ENCODE data around the gene GLRX. TPM values are rescaled to one million over a fixed set of nuclear protein-coding genes. Genes with fewer than 3 reads are reported as not detected.
A peak's percentile ranks its signal among the peaks of the same experiment; 100 is the strongest.

GLRX gene
- total RNA-seq, 2 donors from 2014 or later = 18.9 to 26.3 TPM

DNA sequence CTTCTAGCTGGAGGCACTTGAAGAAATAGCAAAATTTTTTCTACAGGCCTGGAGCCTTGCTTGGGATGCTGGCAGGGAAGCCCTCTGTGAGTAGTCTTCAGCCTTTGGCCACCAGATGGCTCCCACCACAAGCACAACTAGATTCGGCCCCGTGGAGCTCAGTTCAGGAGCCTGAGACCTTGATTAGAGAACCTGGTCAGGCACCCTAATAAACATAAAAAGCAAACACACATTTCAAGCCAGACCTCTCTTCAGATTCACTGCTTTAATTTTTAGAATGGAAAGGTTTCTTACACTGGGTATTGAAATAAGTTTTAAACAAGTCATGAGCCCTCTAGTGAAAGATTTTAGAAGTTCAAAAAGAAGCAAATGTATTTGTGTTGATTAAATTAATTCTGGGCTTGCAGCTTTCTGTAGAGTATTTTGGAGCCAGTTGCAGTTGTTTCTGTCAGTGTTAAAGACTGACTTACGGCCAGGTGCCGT lies 41.4 kb downstream of the GLRX start:
- H3K4me3 ChIP-seq (ENCODE audit: low read length) = no peak overlapping the region
- no peaks in the 10 kb centered on the region for H3K27me3 ChIP-seq (ENCODE audit: control insufficient read depth, insufficient read depth, low read length, poor library complexity, severe bottlenecking)
- Mint-ChIP-seq H3K4me3 (no peak overlapping the region), H3K27ac (peak overlapping the region; percentile 66), H3K4me1 (peaks cover 7% of the 10 kb centered on the region), H3K9me3 (no peaks in the 10 kb centered on the region), H3K27me3 (ENCODE audit: insufficient read depth) (no peaks in the 10 kb centered on the region), H3K36me3 (ENCODE audit: low read depth) (peaks cover 83% of the 10 kb centered on the region)
- H3K36me3 ChIP-seq (ENCODE audit: control insufficient read depth, insufficient read depth, low read length) = peaks cover 89% of the 10 kb centered on the region
- DNase-seq = peak; percentile 90
- H3K9ac ChIP-seq (ENCODE audit: extremely low read depth, low read length, poor library complexity, severe bottlenecking) = no peak overlapping the region
- TF ChIP-seq, protein P1, sequence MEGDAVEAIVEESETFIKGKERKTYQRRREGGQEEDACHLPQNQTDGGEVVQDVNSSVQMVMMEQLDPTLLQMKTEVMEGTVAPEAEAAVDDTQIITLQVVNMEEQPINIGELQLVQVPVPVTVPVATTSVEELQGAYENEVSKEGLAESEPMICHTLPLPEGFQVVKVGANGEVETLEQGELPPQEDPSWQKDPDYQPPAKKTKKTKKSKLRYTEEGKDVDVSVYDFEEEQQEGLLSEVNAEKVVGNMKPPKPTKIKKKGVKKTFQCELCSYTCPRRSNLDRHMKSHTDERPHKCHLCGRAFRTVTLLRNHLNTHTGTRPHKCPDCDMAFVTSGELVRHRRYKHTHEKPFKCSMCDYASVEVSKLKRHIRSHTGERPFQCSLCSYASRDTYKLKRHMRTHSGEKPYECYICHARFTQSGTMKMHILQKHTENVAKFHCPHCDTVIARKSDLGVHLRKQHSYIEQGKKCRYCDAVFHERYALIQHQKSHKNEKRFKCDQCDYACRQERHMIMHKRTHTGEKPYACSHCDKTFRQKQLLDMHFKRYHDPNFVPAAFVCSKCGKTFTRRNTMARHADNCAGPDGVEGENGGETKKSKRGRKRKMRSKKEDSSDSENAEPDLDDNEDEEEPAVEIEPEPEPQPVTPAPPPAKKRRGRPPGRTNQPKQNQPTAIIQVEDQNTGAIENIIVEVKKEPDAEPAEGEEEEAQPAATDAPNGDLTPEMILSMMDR (conservative IDR thresholded peaks at IDR 0.05) = peak; percentile 91
- H3K27ac ChIP-seq (ENCODE audit: low read depth, low read length) = no peak overlapping the region
- H3K4me1 ChIP-seq (ENCODE audit: control insufficient read depth, insufficient read depth, low read length) = no peaks in the 10 kb centered on the region
- no peaks in the 10 kb centered on the region for H3K9me3 ChIP-seq (ENCODE audit: control insufficient read depth, low read length)
- 66 to 90% methylated on average over 2 to 4 of the region's 4 CpGs for WGBS, 2 experiments (ENCODE audit: insufficient coverage in 1 of 2, insufficient read length in 1 of 2)

DNA sequence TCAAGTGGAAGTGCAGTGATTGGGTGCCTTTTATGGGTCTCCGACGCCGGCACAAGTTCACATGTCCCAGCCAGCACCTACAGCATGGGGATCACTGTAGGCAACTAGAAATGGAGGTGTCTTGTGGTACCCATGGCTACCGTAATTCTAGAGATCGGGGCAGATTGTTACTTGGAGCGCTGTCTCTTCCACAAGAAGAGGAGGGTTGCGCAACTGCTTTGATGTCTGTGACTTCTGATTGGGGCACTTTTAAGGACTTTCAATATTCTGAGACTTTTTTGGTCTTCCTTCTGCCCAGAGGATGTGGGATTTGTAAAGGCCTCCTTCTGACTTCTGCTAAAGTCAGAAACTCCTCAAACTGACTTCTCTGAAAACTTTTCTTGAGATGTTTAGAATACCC lies 41.9 kb downstream of the GLRX start:
- Mint-ChIP-seq H3K36me3 (ENCODE audit: low read depth) (peaks cover 78% of the 10 kb centered on the region), H3K4me3 (no peak overlapping the region), H3K27me3 (ENCODE audit: insufficient read depth) (no peaks in the 10 kb centered on the region), H3K9me3 (no peaks in the 10 kb centered on the region), H3K4me1 (peaks cover 1% of the 10 kb centered on the region), H3K27ac (peak overlapping the region; percentile 66)
- Histone ChIP-seq H3K9ac (ENCODE audit: extremely low read depth, low read length, poor library complexity, severe bottlenecking) (no peak overlapping the region), H3K9me3 (ENCODE audit: control insufficient read depth, low read length) (no peaks in the 10 kb centered on the region), H3K27ac (ENCODE audit: low read depth, low read length) (no peak overlapping the region), H3K4me3 (ENCODE audit: low read length) (no peak overlapping the region), H3K36me3 (ENCODE audit: control insufficient read depth, insufficient read depth, low read length) (peaks cover 89% of the 10 kb centered on the region), H3K27me3 (ENCODE audit: control insufficient read depth, insufficient read depth, low read length, poor library complexity, severe bottlenecking) (no peaks in the 10 kb centered on the region), H3K4me1 (ENCODE audit: control insufficient read depth, insufficient read depth, low read length) (no peaks in the 10 kb centered on the region)
- DNase-seq = no peak
- TF ChIP-seq, protein P1 (conservative IDR thresholded peaks at IDR 0.05) = no peak
- 97 to 98% methylated on average over 7 of the region's 7 CpGs for WGBS, 2 experiments (ENCODE audit: insufficient coverage in 1 of 2, insufficient read length in 1 of 2)

DNA sequence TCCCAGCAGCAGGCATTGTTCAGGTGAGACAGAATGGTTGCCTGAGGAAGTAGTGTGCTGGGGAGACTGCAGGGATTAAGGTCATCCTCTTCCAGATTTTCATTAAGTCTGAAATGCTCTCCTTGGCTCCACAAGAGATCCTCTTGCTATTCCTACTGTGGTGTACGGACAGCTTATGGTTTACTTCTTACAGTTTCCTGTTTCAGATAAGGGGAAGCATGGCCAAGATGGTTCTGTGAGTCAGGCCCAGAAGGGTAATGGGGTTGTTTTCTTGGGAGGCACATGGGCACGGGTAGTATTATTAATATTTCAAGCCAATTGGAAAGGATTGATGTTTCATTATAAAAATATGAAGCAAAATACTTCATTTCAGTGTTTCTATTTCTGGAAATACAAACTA lies 42.9 kb downstream of the GLRX start:
- H3K9ac ChIP-seq (ENCODE audit: extremely low read depth, low read length, poor library complexity, severe bottlenecking) = no peak overlapping the region
- no peak overlapping the region for H3K4me3 Mint-ChIP-seq
- H3K27me3 ChIP-seq (ENCODE audit: control insufficient read depth, insufficient read depth, low read length, poor library complexity, severe bottlenecking) = no peaks in the 10 kb centered on the region
- no peak for DNase-seq
- H3K27ac ChIP-seq (ENCODE audit: low read depth, low read length) = no peak overlapping the region
- H3K36me3 Mint-ChIP-seq (ENCODE audit: low read depth) = peaks cover 70% of the 10 kb centered on the region
- H3K27ac Mint-ChIP-seq = peak overlapping the region; percentile 59
- no peaks in the 10 kb centered on the region for H3K4me1 Mint-ChIP-seq
- no peaks in the 10 kb centered on the region for H3K4me1 ChIP-seq (ENCODE audit: control insufficient read depth, insufficient read depth, low read length)
- TF ChIP-seq, protein P1 (conservative IDR thresholded peaks at IDR 0.05) = no peak
- no peaks in the 10 kb centered on the region for H3K9me3 Mint-ChIP-seq
- H3K27me3 Mint-ChIP-seq (ENCODE audit: insufficient read depth) = no peaks in the 10 kb centered on the region
- H3K36me3 ChIP-seq (ENCODE audit: control insufficient read depth, insufficient read depth, low read length) = peaks cover 89% of the 10 kb centered on the region
- H3K4me3 ChIP-seq (ENCODE audit: low read length) = no peak overlapping the region
- WGBS, 2 experiments (ENCODE audit: insufficient coverage in 1 of 2, insufficient read length in 1 of 2) = 100% methylated on average over 2 of the region's 2 CpGs; no CpG with 5 or more reads in 1 of the 2 experiments
- H3K9me3 ChIP-seq (ENCODE audit: control insufficient read depth, low read length) = no peaks in the 10 kb centered on the region
